ENCODE measurements around the gene CCDC13. TPM values are rescaled to one million over a fixed set of nuclear protein-coding genes. Genes with fewer than 3 reads are reported as not detected.

Gene CCDC13
- total and polyA plus RNA-seq, 2 donors (not counting 3 experiments of a cell fraction or from before 2014, with no cell fraction given) = 0.36 to 0.82 TPM

DNA sequence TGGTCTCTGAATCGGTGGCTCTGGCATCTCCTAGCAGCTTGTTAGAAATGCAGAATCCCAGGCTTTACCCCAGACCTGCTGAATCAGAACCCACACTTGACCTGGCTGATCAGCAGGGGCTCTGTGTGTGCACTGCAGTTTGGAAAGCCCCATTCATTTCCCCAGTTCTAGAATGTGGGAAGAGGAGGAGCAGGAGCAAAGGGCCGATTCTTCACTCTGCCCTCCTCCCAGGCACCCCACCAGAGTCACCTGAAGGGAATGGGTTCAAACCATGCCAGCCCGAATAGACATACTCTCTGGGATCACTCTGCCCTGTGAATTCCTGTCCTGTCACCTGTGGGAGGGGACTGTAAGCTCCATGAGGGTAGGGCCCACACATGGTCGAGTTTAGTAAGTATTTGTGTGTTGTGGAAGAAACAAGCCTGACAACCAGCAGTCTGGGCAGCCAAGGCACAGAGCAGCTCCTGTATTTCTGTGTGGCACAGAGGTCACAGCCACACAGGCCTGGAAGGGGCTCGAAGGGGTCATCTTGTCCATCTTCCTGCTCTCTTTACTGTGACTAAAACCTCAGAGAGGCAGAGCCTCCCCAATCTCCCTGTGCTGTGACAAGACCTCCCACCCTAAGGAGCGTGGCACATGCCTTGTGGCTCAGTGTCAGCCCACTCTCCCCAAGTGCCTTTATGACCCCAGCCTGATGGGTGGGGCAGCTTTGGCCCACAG is 41.4 kb downstream of the CCDC13 start:
- CTCF ChIA-PET = no interaction called here
- intact Hi-C loops (cut with micrococcal nuclease) = no loop called here

More for the DNA sequence above, 41.4 kb downstream of the CCDC13 start:
- H3K4me3 ChIP-seq (replicated peaks in 1 of 3; ENCODE audit: insufficient read depth in 1 of 3, low read depth in 1 of 3, low read length in 3 of 3) = no peak overlapping the region
- H4K20me1 ChIP-seq (replicated peaks; ENCODE audit: control insufficient read depth, extremely low read depth, insufficient read depth, low read length) = no peaks in the 10 kb centered on the region
- no peak overlapping the region for H3K9ac ChIP-seq (replicated peaks; ENCODE audit: extremely low read depth, insufficient read depth, low read length)
- no peak overlapping the region for H3K27ac ChIP-seq (ENCODE audit: insufficient read depth, low read depth, low read length)
- no TSS peak for BruUV-seq (replicated peaks)
- TF ChIP-seq JUN (IDR thresholded peaks at IDR 0.05; ENCODE audit: borderline replicate concordance, insufficient read depth, insufficient read length, low read depth) (no peak), MAX (IDR thresholded peaks at IDR 0.05; ENCODE audit: insufficient read depth, insufficient read length) (no peak), EZH2 (IDR thresholded peaks at IDR 0.05; ENCODE audit: borderline replicate concordance, low read depth, low read length, severe bottlenecking) (no peak), FOS (IDR thresholded peaks at IDR 0.05; ENCODE audit: borderline replicate concordance, insufficient read depth, low read length) (no peak), POLR2A (IDR thresholded peaks at IDR 0.05; ENCODE audit: low read depth, low read length) (no peak), POLR2AphosphoS5 (IDR thresholded peaks at IDR 0.05; ENCODE audit: insufficient read depth, low read depth, low read length) (no peak), MYC (IDR thresholded peaks at IDR 0.05; ENCODE audit: low read depth, low read length) (no peak), GATA2 (IDR thresholded peaks at IDR 0.05; ENCODE audit: insufficient read depth, insufficient read length, low read depth, low read length) (no peak)
- TF ChIP-seq, protein P1, sequence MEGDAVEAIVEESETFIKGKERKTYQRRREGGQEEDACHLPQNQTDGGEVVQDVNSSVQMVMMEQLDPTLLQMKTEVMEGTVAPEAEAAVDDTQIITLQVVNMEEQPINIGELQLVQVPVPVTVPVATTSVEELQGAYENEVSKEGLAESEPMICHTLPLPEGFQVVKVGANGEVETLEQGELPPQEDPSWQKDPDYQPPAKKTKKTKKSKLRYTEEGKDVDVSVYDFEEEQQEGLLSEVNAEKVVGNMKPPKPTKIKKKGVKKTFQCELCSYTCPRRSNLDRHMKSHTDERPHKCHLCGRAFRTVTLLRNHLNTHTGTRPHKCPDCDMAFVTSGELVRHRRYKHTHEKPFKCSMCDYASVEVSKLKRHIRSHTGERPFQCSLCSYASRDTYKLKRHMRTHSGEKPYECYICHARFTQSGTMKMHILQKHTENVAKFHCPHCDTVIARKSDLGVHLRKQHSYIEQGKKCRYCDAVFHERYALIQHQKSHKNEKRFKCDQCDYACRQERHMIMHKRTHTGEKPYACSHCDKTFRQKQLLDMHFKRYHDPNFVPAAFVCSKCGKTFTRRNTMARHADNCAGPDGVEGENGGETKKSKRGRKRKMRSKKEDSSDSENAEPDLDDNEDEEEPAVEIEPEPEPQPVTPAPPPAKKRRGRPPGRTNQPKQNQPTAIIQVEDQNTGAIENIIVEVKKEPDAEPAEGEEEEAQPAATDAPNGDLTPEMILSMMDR (IDR thresholded peaks at IDR 0.05; ENCODE audit: extremely low read depth in 1 of 2, insufficient read depth in 1 of 2, low read depth in 1 of 2, low read length in 2 of 2) = no peak
- no peaks in the 10 kb centered on the region for H3K4me1 ChIP-seq (ENCODE audit: control insufficient read depth, extremely low read depth, insufficient read depth, low read length)
- no peaks in the 10 kb centered on the region for H3K9me3 ChIP-seq (replicated peaks; ENCODE audit: control insufficient read depth, insufficient read depth, low read length)
- H3K79me2 ChIP-seq (ENCODE audit: control insufficient read depth, insufficient read depth, low read length) = no peaks in the 10 kb centered on the region
- DNase-seq (ENCODE audit: low read depth, low spot score) (no peak), FAIRE-seq (no peak)
- no peaks in the 10 kb centered on the region for H3K9me1 ChIP-seq (replicated peaks; ENCODE audit: control insufficient read depth, extremely low read depth, insufficient read depth, low read length)
- H3K4me2 ChIP-seq (ENCODE audit: insufficient read depth, low read length) = no peak overlapping the region
- dilution Hi-C loops (cut with MboI; ENCODE audit: extremely low pct_ligation_motif_present, low sequenced_read_pairs) = no loop called here
- no peaks in the 10 kb centered on the region for H3K36me3 ChIP-seq (ENCODE audit: control insufficient read depth in 2 of 2, extremely low read depth in 1 of 2, insufficient read depth in 2 of 2, low read length in 2 of 2)
- peaks cover 4 to 5% of the 10 kb centered on the region in 2 experiments for H3K27me3 ChIP-seq (ENCODE audit: control insufficient read depth in 2 of 2, insufficient read depth in 2 of 2, low read length in 2 of 2)
- no peak overlapping the region for H2AFZ ChIP-seq (ENCODE audit: low read depth, low read length)
- POLR2A ChIA-PET = no interaction called here

All from endothelial cell of umbilical vein (primary cell).